Prostate gland (tissue), 2 donors: ENCODE data around the gene PDCD7. TPM values are rescaled to one million over a fixed set of nuclear protein-coding genes. Genes with fewer than 3 reads are reported as not detected.

Source experiments
- DNase-seq: peaks from one replicate; pipeline ENCODE4 v3.0.0-alpha.2; 2019; ENCODE audit warnings: low spot score
- H3K27ac ChIP-seq, 2 donors: fragments of 200-600 bp; sonication (generic); 2 replicates each; pipeline ENCODE4 v1.5.1; 2017 to 2019
- H3K27me3 ChIP-seq: fragments of 200-600 bp; sonication (generic); replicated peaks from 2 replicates; pipeline ENCODE4 v1.5.1; 2019; ENCODE audit not compliant: insufficient read depth
- H3K36me3 ChIP-seq, 2 donors: fragments of 200-600 bp; sonication (generic); 1 replicate in 1 of 2; 2 replicates in 1 of 2; pipeline versions ENCODE4 v1.5.1 to v1.8.1; 2017 to 2019
- H3K4me1 ChIP-seq: fragments of 200-600 bp; sonication (generic); replicated peaks from 2 replicates; pipeline ENCODE4 v1.5.1; 2019
- H3K4me3 ChIP-seq, 2 donors: fragments of 200-600 bp; sonication (generic); 2 replicates each; pipeline ENCODE4 v1.5.1; 2017 to 2019
- H3K9me3 ChIP-seq: fragments of 200-600 bp; sonication (generic); 2 replicates; pipeline ENCODE4 v1.5.1; 2017
- CTCF ChIP-seq, 4 experiments: fragments of 200-600 bp in 2 of 4; fragments of 450-650 bp in 2 of 4; sonication (generic) in 2 of 4; IDR thresholded peaks; 1 replicate in 3 of 4; 2 replicates in 1 of 4; pipeline ENCODE4 v1.5.1; 2016 to 2019; ENCODE audit warnings: antibody characterized with exemption in 4 of 4, mild to moderate bottlenecking in 2 of 4, moderate library complexity in 2 of 4
- POLR2A ChIP-seq: fragments of 450-650 bp; IDR thresholded peaks from one replicate; pipeline ENCODE4 v1.6.1; 2016; ENCODE audit warnings: antibody characterized with exemption, mild to moderate bottlenecking
- POLR2AphosphoS5 ChIP-seq: sonication (generic); formaldehyde crosslinking; IDR thresholded peaks from one replicate; pipeline ENCODE4 v1.6.1; 2017; ENCODE audit warnings: antibody characterized with exemption
- WGBS: methylation state at CpG from one replicate; pipeline ENCODE4 v1.1.5; 2018; 5-methylcytosine and 5-hydroxymethylcytosine counted together
- intact Hi-C: fragments of 100-400 bp; cut with DNase I; formaldehyde crosslinking; loops from one replicate; pipeline ENCODE4 v1.14.2; 2022
- total RNA-seq, 2 donors: library from RNA; depleted of rRNA; stranded (reverse); fragments of >200 nt; gene quantifications; one replicate each; pipeline ENCODE4 v1.1.0, GENCODE V29; 2016

The PDCD7 gene
- total RNA-seq, 2 donors from 2014 or later: 30.8 to 43.6 TPM

- Histone ChIP-seq H3K4me3 (no peak overlapping the region), H3K27me3 (no peaks in the 10 kb centered on the region), H3K9me3 (no peaks in the 10 kb centered on the region), H3K27ac (no peak overlapping the region), H3K36me3 (no peaks in the 10 kb centered on the region), H3K4me1 (no peaks in the 10 kb centered on the region)
- TF ChIP-seq POLR2A (no peak), POLR2AphosphoS5 (no peak), CTCF (IDR thresholded peaks at IDR 0.05) (no peak)
- intact Hi-C loops: no loop called here
- no peak for DNase-seq
- 85% methylated on average over 6 of the region's 6 CpGs for WGBS
These were observed 27.5 kb downstream of the PDCD7 start for GRCh38 chr15:65106011-65106590.

GRCh38 chr15:65105038-65105437 lies 28.6 kb downstream of the PDCD7 start:
- intact Hi-C loops: no loop called here
- DNase-seq: no peak
- no peaks in the 10 kb centered on the region for H3K9me3 ChIP-seq
- 82% methylated on average over 5 of the region's 5 CpGs for WGBS
- H3K27me3 ChIP-seq: no peaks in the 10 kb centered on the region
- no peaks in the 10 kb centered on the region for H3K4me1 ChIP-seq
- H3K36me3 ChIP-seq: no peaks in the 10 kb centered on the region
- no peak overlapping the region for H3K27ac ChIP-seq
- TF ChIP-seq POLR2A: no peak
- H3K4me3 ChIP-seq: no peak overlapping the region

- no peak overlapping the region for H3K27ac ChIP-seq
- no peaks in the 10 kb centered on the region for H3K9me3 ChIP-seq
- no peaks in the 10 kb centered on the region for H3K36me3 ChIP-seq
- WGBS: 95% methylated on average over 3 of the region's 3 CpGs
- H3K4me3 ChIP-seq: no peak overlapping the region
- no peaks in the 10 kb centered on the region for H3K4me1 ChIP-seq
- TF ChIP-seq CTCF (IDR thresholded peaks at IDR 0.05) (no peak), POLR2A (no peak), POLR2AphosphoS5 (no peak)
- no peak for DNase-seq
- H3K27me3 ChIP-seq: no peaks in the 10 kb centered on the region
- intact Hi-C loops: no loop called here
These were observed 30.7 kb downstream of the PDCD7 start for GRCh38 chr15:65102912-65103311.

- intact Hi-C loops: no loop called here
- H3K4me1 ChIP-seq: no peaks in the 10 kb centered on the region
- no peaks in the 10 kb centered on the region for H3K36me3 ChIP-seq
- TF ChIP-seq POLR2AphosphoS5: no peak
- TF ChIP-seq POLR2A: no peak
- no peak for TF ChIP-seq CTCF (IDR thresholded peaks at IDR 0.05)
- no peaks in the 10 kb centered on the region for H3K9me3 ChIP-seq
- no peak for DNase-seq
- WGBS: 76% methylated on average over 67 of the region's 75 CpGs
- H3K4me3 ChIP-seq: no peak overlapping the region
- H3K27ac ChIP-seq: peak overlapping the region in 1 of 2 donors; percentile 54
- H3K27me3 ChIP-seq: no peaks in the 10 kb centered on the region
These were observed 31.5 kb downstream of the PDCD7 start for GRCh38 chr15:65101891-65102708.

- peak; percentile 51 for DNase-seq
- Histone ChIP-seq H3K9me3 (no peaks in the 10 kb centered on the region), H3K4me3 (no peak overlapping the region), H3K27me3 (no peaks in the 10 kb centered on the region), H3K36me3 (no peaks in the 10 kb centered on the region), H3K27ac (peak overlapping the region in 1 of 2 donors; percentile 54), H3K4me1 (no peaks in the 10 kb centered on the region)
- no peak for TF ChIP-seq POLR2A
- peak; percentile 63 to 85 (median 76) for TF ChIP-seq CTCF (IDR thresholded peaks at IDR 0.05)
- TF ChIP-seq POLR2AphosphoS5: peak; percentile 32
- 37% methylated on average over 9 of the region's 9 CpGs for WGBS
- intact Hi-C loops: no loop called here
These were observed 32.2 kb downstream of the PDCD7 start for GRCh38 chr15:65101411-65101890.
